HFF-Myc (cell line): Measurements from ENCODE around the gene LTF.

Source experiments
- DNase-seq: peaks from one replicate; pipeline ENCODE4 v3.0.0-alpha.2; 2011; ENCODE audit warnings: low read depth; ENCODE audit errors: extremely low read depth
- H3K4me3 ChIP-seq: replicated peaks from 2 replicates; pipeline ENCODE4 v1.5.1; 2011; ENCODE audit warnings: low read depth, mild to moderate bottlenecking, control low read depth, low read length
- CTCF ChIP-seq: IDR thresholded peaks from 2 replicates; pipeline ENCODE4 v1.5.1; 2012; ENCODE audit warnings: mild to moderate bottlenecking, low read depth, low read length, control low read depth; ENCODE audit errors: missing control alignments

The LTF gene

GRCh38 chr3:46483825-46484224, 19.1 kb upstream of the LTF start:
- no peak for DNase-seq
- no peak for TF ChIP-seq CTCF

GRCh38 chr3:46482632-46483350, 18.1 kb upstream of the LTF start:
- no peak for DNase-seq
- TF ChIP-seq CTCF, result no peak
- no peak overlapping the region for H3K4me3 ChIP-seq

More at GRCh38 chr3:46483825-46484224, 19.1 kb upstream of the LTF start:
- no peak overlapping the region for H3K4me3 ChIP-seq

GRCh38 chr3:46481636-46482035, 16.9 kb upstream of the LTF start:
- no peak overlapping the region for H3K4me3 ChIP-seq
- TF ChIP-seq CTCF, result no peak
- DNase-seq, result no peak

GRCh38 chr3:46480491-46481195, 15.9 kb upstream of the LTF start:
- DNase-seq, result no peak
- TF ChIP-seq CTCF, result no peak

GRCh38 chr3:46479696-46480095, 15.0 kb upstream of the LTF start:
- no peak for DNase-seq
- no peak overlapping the region for H3K4me3 ChIP-seq
- TF ChIP-seq CTCF, result no peak

More at GRCh38 chr3:46480491-46481195, 15.9 kb upstream of the LTF start:
- no peak overlapping the region for H3K4me3 ChIP-seq

- DNase-seq, result no peak
- H3K4me3 ChIP-seq, result no peak overlapping the region
- no peak for TF ChIP-seq CTCF
These were observed 14.3 kb upstream of the LTF start for GRCh38 chr3:46479021-46479420.
